HG03135 (cell line): ENCODE measurements around the gene BEX5.
"Not testable (repeated sequence)": the region's sequence is repeated elsewhere in the genome, so short reads cannot be mapped to it uniquely, and the experiment has no call there.

Source experiments
- ATAC-seq: cut with Tn5 transposase; IDR thresholded peaks from one replicate; pipeline ENCODE4 v1.9.1; 2021; ENCODE audit warnings: mild to moderate bottlenecking, moderate library complexity; ENCODE audit not compliant: unreplicated experiment

Gene BEX5

GRCh38 chrX:102155806-102156179 lies at the start of gene BEX5:
Gene BEX5, minus strand, starts transcription at chrX:102155977. Its CDS starts 1,712 bp downstream, at chrX:102154265.
- ATAC-seq: peak; percentile 75

GRCh38 chrX:102185967-102186720 lies 30.4 kb upstream of the BEX5 start:
- ATAC-seq: no peak

- peak; percentile 29 for ATAC-seq
Measured at GRCh38 chrX:102154900-102155805, 624 bp downstream of the BEX5 start.

GRCh38 chrX:102154218-102154860 lies 1.4 kb downstream of the BEX5 start:
- ATAC-seq: no peak

GRCh38 chrX:102142274-102142673 lies 13.5 kb downstream of the BEX5 start, which contains the start of gene TCEAL6:
Gene TCEAL6, minus strand, starts transcription at chrX:102142481.
- ATAC-seq: not testable (repeated sequence)

- ATAC-seq: not testable (repeated sequence)
Measured at GRCh38 chrX:102141631-102142030, 14.1 kb downstream of the BEX5 start.

GRCh38 chrX:102140876-102141275 lies 14.9 kb downstream of the BEX5 start:
- not testable (repeated sequence) for ATAC-seq

- no peak for ATAC-seq
Measured at GRCh38 chrX:102138064-102138463, 17.7 kb downstream of the BEX5 start.

- ATAC-seq: no peak
Measured at GRCh38 chrX:102129473-102129872, 26.3 kb downstream of the BEX5 start.

GRCh38 chrX:102126863-102127262 lies 28.9 kb downstream of the BEX5 start:
- no peak for ATAC-seq

GRCh38 chrX:102126080-102126818 lies 29.5 kb downstream of the BEX5 start:
- ATAC-seq: not testable (repeated sequence)

GRCh38 chrX:102125436-102125835 lies 30.3 kb downstream of the BEX5 start, which contains the start of gene TCEAL2:
Gene TCEAL2, plus strand, starts transcription at chrX:102125679. Its CDS starts 1,152 bp downstream, at chrX:102126831.
- ATAC-seq: not testable (repeated sequence)

- ATAC-seq: not testable (repeated sequence)
Measured at GRCh38 chrX:102125014-102125413, 30.8 kb downstream of the BEX5 start.

GRCh38 chrX:102115748-102116147 lies 40.0 kb downstream of the BEX5 start:
- ATAC-seq: no peak

GRCh38 chrX:102113367-102113766 lies 42.4 kb downstream of the BEX5 start:
- ATAC-seq: no peak
